ENCODE measurements around the gene AURKA. TPM values are rescaled to one million over a fixed set of nuclear protein-coding genes. Genes with fewer than 3 reads are reported as not detected.

The AURKA gene
- total and polyA plus RNA-seq, 9 of the 15 experiments (the other 6 are each of a cell fraction or from before 2014, with no cell fraction given): 72.7 to 162 (median 113) TPM

GRCh38 chr20:56380375-56380774, 11.6 kb downstream of the AURKA start:
- peaks cover 93% of the 10 kb centered on the region for H3K36me3 ChIP-seq (ENCODE audit: control insufficient read depth, insufficient read depth, low read length)
- no peaks in the 10 kb centered on the region for H3K9me3 ChIP-seq (replicated peaks; ENCODE audit: control insufficient read depth, insufficient read depth, low read depth, low read length)
- DNase-seq (ENCODE audit: extremely low read depth in 1 of 4, low spot score in 3 of 4) (no peak), ATAC-seq (no peak), FAIRE-seq (no peak)
- intact Hi-C loops (cut with micrococcal nuclease): no loop called here
- H3K4me2 ChIP-seq (ENCODE audit: insufficient read depth, low read length): no peak overlapping the region
- no peaks in the 10 kb centered on the region for H3K9me1 ChIP-seq (ENCODE audit: control insufficient read depth, insufficient read depth, low read length)
- CTCF ChIA-PET (ENCODE audit: low intra/inter-chr PET ratio): no interaction called here
- 36% methylated on average over 1 of the region's 1 CpG for WGBS (ENCODE audit: insufficient coverage, low coverage, missing lambda C conversion rate)
- H3K9ac ChIP-seq (ENCODE audit: insufficient read depth in 1 of 2, low read depth in 2 of 2, low read length in 2 of 2): no peak overlapping the region
- no peak overlapping the region for H2AFZ ChIP-seq (ENCODE audit: low read depth, low read length)
- H3K27me3 ChIP-seq (ENCODE audit: control insufficient read depth in 2 of 2, insufficient read depth in 2 of 2, low read length in 2 of 2): no peaks in the 10 kb centered on the region
- in situ Hi-C loops (cut with MboI): no loop called here
- H4K20me1 ChIP-seq (replicated peaks; ENCODE audit: control insufficient read depth, insufficient read depth, low read length): no peaks in the 10 kb centered on the region; the same call in 1 of the 2 replicates
- H3K27ac ChIP-seq (ENCODE audit: extremely low read depth, low read depth, low read length): no peak overlapping the region
- H3K4me3 ChIP-seq: no peak overlapping the region
- peaks cover 89% of the 10 kb centered on the region for H3K79me2 ChIP-seq (ENCODE audit: control insufficient read depth, insufficient read depth, low read length)
- peaks cover 0 to 13% of the 10 kb centered on the region in 2 experiments; a peak in 2 of 5 replicates for H3K4me1 ChIP-seq (replicated peaks in 1 of 2; ENCODE audit: control insufficient read depth in 2 of 2, insufficient read depth in 2 of 2, low read length in 2 of 2)
- BruUV-seq (replicated peaks): no TSS peak
- POLR2A ChIA-PET: no interaction called here
- no peak for TF ChIP-seq ZBTB2 (IDR thresholded peaks at IDR 0.05)
- no peak for TF ChIP-seq ZNF408 (CRISPR knock-in tag; IDR thresholded peaks at IDR 0.05; ENCODE audit: low read depth)
- no peak for TF ChIP-seq MCM7 (IDR thresholded peaks at IDR 0.05)
- no peak for TF ChIP-seq SMAD1 (IDR thresholded peaks at IDR 0.05; ENCODE audit: low read depth, low read length, partially characterized antibody)
- no peak for TF ChIP-seq PBX2 (CRISPR knock-in tag; IDR thresholded peaks at IDR 0.05; ENCODE audit: low read depth)
- no peak for TF ChIP-seq PBX2 (tag; conservative IDR thresholded peaks at IDR 0.05; ENCODE audit: low read depth)
- TF ChIP-seq SIRT6 (IDR thresholded peaks at IDR 0.05; ENCODE audit: low read depth, low read length): no peak
- TF ChIP-seq STAT5A (IDR thresholded peaks at IDR 0.05; ENCODE audit: borderline replicate concordance, low read length): no peak
- TF ChIP-seq NR4A1 (CRISPR knock-in tag; IDR thresholded peaks at IDR 0.05): no peak
- no peak for TF ChIP-seq NR4A1 (tag; IDR thresholded peaks at IDR 0.05)
- TF ChIP-seq EP300 (IDR thresholded peaks at IDR 0.05; ENCODE audit: low read length): no peak
- no peak for TF ChIP-seq ZNF785 (CRISPR knock-in tag; IDR thresholded peaks at IDR 0.05)
- no peak for TF ChIP-seq HMBOX1 (IDR thresholded peaks at IDR 0.05)
- no peak for TF ChIP-seq KAT2B (IDR thresholded peaks at IDR 0.05; ENCODE audit: low read depth, low read length)
- TF ChIP-seq CHCHD3 (CRISPR knock-in tag; IDR thresholded peaks at IDR 0.05): no peak
- TF ChIP-seq HDAC8 (tag; IDR thresholded peaks at IDR 0.05): no peak
- TF ChIP-seq MITF (IDR thresholded peaks at IDR 0.05): no peak
- TF ChIP-seq RBM17 (IDR thresholded peaks at IDR 0.05; ENCODE audit: borderline replicate concordance, low read depth, low read length): no peak
- no peak for TF ChIP-seq MAX (CRISPR knock-in tag; IDR thresholded peaks at IDR 0.05)

All from K562 (cell line).